ENCODE data around the gene SEMA3D.

SEMA3D gene

GRCh38 chr7:85039196-85039923, 147.5 kb downstream of the SEMA3D start:
- TF ChIP-seq POU2F2 (IDR thresholded peaks at IDR 0.05; ENCODE audit: low read depth, low read length) (no peak), TAF1 (IDR thresholded peaks at IDR 0.05; ENCODE audit: low read depth, low read length) (no peak), SPI1 (IDR thresholded peaks at IDR 0.05; ENCODE audit: low read depth, low read length) (no peak), POLR2AphosphoS5 (IDR thresholded peaks at IDR 0.05; ENCODE audit: low read depth, low read length) (no peak), PAX5 (IDR thresholded peaks at IDR 0.05; ENCODE audit: insufficient read depth, low read length, severe bottlenecking) (no peak), POLR2A (IDR thresholded peaks at IDR 0.05; ENCODE audit: low read depth, low read length) (no peak)
- no peak for FAIRE-seq
- no peak for DNase-seq (ENCODE audit: insufficient read length, low spot score)

GRCh38 chr7:85038466-85038865, 148.4 kb downstream of the SEMA3D start:
- no peak for DNase-seq (ENCODE audit: insufficient read length, low spot score)
- TF ChIP-seq POU2F2 (IDR thresholded peaks at IDR 0.05; ENCODE audit: low read depth, low read length), result no peak
- TF ChIP-seq POLR2A (IDR thresholded peaks at IDR 0.05; ENCODE audit: low read depth, low read length), result no peak
- TF ChIP-seq TAF1 (IDR thresholded peaks at IDR 0.05; ENCODE audit: low read depth, low read length), result no peak
- FAIRE-seq, result no peak

- DNase-seq (ENCODE audit: insufficient read length, low spot score) (no peak), FAIRE-seq (no peak)
- TF ChIP-seq POLR2AphosphoS5 (IDR thresholded peaks at IDR 0.05; ENCODE audit: low read depth, low read length) (no peak), PAX5 (IDR thresholded peaks at IDR 0.05; ENCODE audit: insufficient read depth, low read length, severe bottlenecking) (no peak)
These were observed 153.6 kb downstream of the SEMA3D start for GRCh38 chr7:85033263-85033662.

- no peak for TF ChIP-seq POLR2A (IDR thresholded peaks at IDR 0.05; ENCODE audit: low read depth, low read length)
- no peak for TF ChIP-seq POLR2AphosphoS5 (IDR thresholded peaks at IDR 0.05; ENCODE audit: low read depth, low read length)
- TF ChIP-seq TAF1 (IDR thresholded peaks at IDR 0.05; ENCODE audit: low read depth, low read length), result no peak
- TF ChIP-seq PAX5 (IDR thresholded peaks at IDR 0.05; ENCODE audit: insufficient read depth, low read length, severe bottlenecking), result no peak
- TF ChIP-seq POU2F2 (IDR thresholded peaks at IDR 0.05; ENCODE audit: low read depth, low read length), result no peak
- no peak for TF ChIP-seq SPI1 (IDR thresholded peaks at IDR 0.05; ENCODE audit: low read depth, low read length)
- DNase-seq (ENCODE audit: insufficient read length, low spot score) (no peak), FAIRE-seq (no peak)
These were observed 155.4 kb downstream of the SEMA3D start for GRCh38 chr7:85031475-85031874.

GRCh38 chr7:85030893-85031292, 156.0 kb downstream of the SEMA3D start:
- no peak for TF ChIP-seq POU2F2 (IDR thresholded peaks at IDR 0.05; ENCODE audit: low read depth, low read length)
- no peak for TF ChIP-seq TAF1 (IDR thresholded peaks at IDR 0.05; ENCODE audit: low read depth, low read length)
- no peak for TF ChIP-seq SPI1 (IDR thresholded peaks at IDR 0.05; ENCODE audit: low read depth, low read length)
- TF ChIP-seq POLR2AphosphoS5 (IDR thresholded peaks at IDR 0.05; ENCODE audit: low read depth, low read length), result no peak
- no peak for TF ChIP-seq PAX5 (IDR thresholded peaks at IDR 0.05; ENCODE audit: insufficient read depth, low read length, severe bottlenecking)
- TF ChIP-seq POLR2A (IDR thresholded peaks at IDR 0.05; ENCODE audit: low read depth, low read length), result no peak
- no peak for DNase-seq (ENCODE audit: insufficient read length, low spot score)
- FAIRE-seq, result no peak

GRCh38 chr7:85025312-85025756, 161.5 kb downstream of the SEMA3D start:
- no peak for DNase-seq (ENCODE audit: insufficient read length, low spot score)
- FAIRE-seq, result no peak
- TF ChIP-seq TAF1 (IDR thresholded peaks at IDR 0.05; ENCODE audit: low read depth, low read length) (no peak), POLR2A (IDR thresholded peaks at IDR 0.05; ENCODE audit: low read depth, low read length) (no peak), POU2F2 (IDR thresholded peaks at IDR 0.05; ENCODE audit: low read depth, low read length) (no peak), SPI1 (IDR thresholded peaks at IDR 0.05; ENCODE audit: low read depth, low read length) (no peak), PAX5 (IDR thresholded peaks at IDR 0.05; ENCODE audit: insufficient read depth, low read length, severe bottlenecking) (no peak), POLR2AphosphoS5 (IDR thresholded peaks at IDR 0.05; ENCODE audit: low read depth, low read length) (no peak)

GRCh38 chr7:85023916-85024315, 162.9 kb downstream of the SEMA3D start:
- no peak for FAIRE-seq
- TF ChIP-seq SPI1 (IDR thresholded peaks at IDR 0.05; ENCODE audit: low read depth, low read length), result no peak
- TF ChIP-seq TAF1 (IDR thresholded peaks at IDR 0.05; ENCODE audit: low read depth, low read length), result no peak
- DNase-seq (ENCODE audit: insufficient read length, low spot score), result no peak

GRCh38 chr7:85023066-85023712, 163.7 kb downstream of the SEMA3D start:
- DNase-seq (ENCODE audit: insufficient read length, low spot score) (no peak), FAIRE-seq (peak; percentile 50)
- TF ChIP-seq PAX5 (IDR thresholded peaks at IDR 0.05; ENCODE audit: insufficient read depth, low read length, severe bottlenecking) (no peak), POLR2AphosphoS5 (IDR thresholded peaks at IDR 0.05; ENCODE audit: low read depth, low read length) (no peak), POU2F2 (IDR thresholded peaks at IDR 0.05; ENCODE audit: low read depth, low read length) (no peak), SPI1 (IDR thresholded peaks at IDR 0.05; ENCODE audit: low read depth, low read length) (no peak), POLR2A (IDR thresholded peaks at IDR 0.05; ENCODE audit: low read depth, low read length) (no peak), TAF1 (IDR thresholded peaks at IDR 0.05; ENCODE audit: low read depth, low read length) (no peak)

- FAIRE-seq (no peak), DNase-seq (ENCODE audit: insufficient read length, low spot score) (no peak)
- TF ChIP-seq TAF1 (IDR thresholded peaks at IDR 0.05; ENCODE audit: low read depth, low read length) (no peak), POLR2A (IDR thresholded peaks at IDR 0.05; ENCODE audit: low read depth, low read length) (no peak), SPI1 (IDR thresholded peaks at IDR 0.05; ENCODE audit: low read depth, low read length) (no peak), POU2F2 (IDR thresholded peaks at IDR 0.05; ENCODE audit: low read depth, low read length) (no peak)
These were observed 164.7 kb downstream of the SEMA3D start for GRCh38 chr7:85022064-85022697.

Measured in GM12891 (cell line).